Stimulated activated CD8-positive, alpha-beta memory T cell treated with anti-CD3 and anti-CD28 coated beads, Interleukin-4, amount 100 ng/mL, for 4 hours (primary cell): Measurements from ENCODE around the gene VCP.

Source experiments
- DNase-seq, 2 donors: peaks; one replicate each; pipeline ENCODE4 v3.0.0-alpha.2; 2020; ENCODE audit warnings: low read depth in 2 of 2, low spot score in 1 of 2

Gene VCP

DNA sequence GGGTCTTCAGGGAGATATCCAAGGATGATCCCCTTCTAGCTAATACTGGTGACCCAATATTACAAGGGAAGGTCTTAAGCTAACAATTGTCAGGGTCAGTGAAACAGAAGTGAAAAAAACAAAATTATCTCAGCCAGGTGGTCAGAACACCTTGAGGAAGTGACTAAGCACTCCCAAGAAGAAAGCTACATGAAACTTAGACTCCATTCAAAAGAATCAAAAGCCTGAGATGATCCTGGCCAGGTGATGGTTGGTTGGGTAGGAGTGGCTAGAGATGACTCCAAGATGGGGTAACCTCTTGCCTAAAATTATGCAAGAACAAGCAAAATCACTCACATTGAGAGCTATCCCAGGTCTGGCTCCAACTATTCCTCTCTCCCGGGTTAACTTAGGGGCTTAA lies 5.4 kb downstream of the VCP start:
- no peak for DNase-seq

GRCh38 chr9:35060548-35061207 lies 11.7 kb downstream of the VCP start:
- DNase-seq: no peak

- no peak for DNase-seq
These were observed 13.0 kb downstream of the VCP start for GRCh38 chr9:35059438-35059837.

DNA sequence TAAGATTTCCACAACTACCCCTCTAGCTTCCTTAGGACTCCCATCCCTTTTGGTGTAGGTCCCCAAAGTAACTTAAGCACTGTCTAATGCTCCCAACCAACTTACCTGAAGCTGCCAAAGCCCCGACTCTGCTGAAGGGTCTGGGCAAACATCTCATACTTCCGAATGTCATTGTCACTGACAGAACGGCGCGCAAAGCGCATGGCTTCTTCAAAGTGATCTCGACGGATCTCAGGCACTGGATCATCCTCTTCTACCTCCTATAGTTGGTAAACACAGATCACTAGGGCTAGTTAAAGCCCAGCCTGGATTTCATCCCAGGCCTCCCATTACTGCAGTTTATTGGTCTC lies 15.2 kb downstream of the VCP start:
- no peak for DNase-seq

GRCh38 chr9:35056571-35057270 lies 15.7 kb downstream of the VCP start:
- DNase-seq: no peak

- no peak for DNase-seq
These were observed 17.4 kb downstream of the VCP start for GRCh38 chr9:35054871-35055644.

- no peak for DNase-seq
These were observed 18.1 kb downstream of the VCP start for GRCh38 chr9:35054185-35054835.

- no peak for DNase-seq
These were observed 21.1 kb downstream of the VCP start for GRCh38 chr9:35051069-35051967.

GRCh38 chr9:35048511-35048910 lies 23.9 kb downstream of the VCP start:
- no peak for DNase-seq

- DNase-seq: no peak
These were observed 28.4 kb downstream of the VCP start for GRCh38 chr9:35044071-35044470.

GRCh38 chr9:35042891-35043545 lies 29.4 kb downstream of the VCP start:
- DNase-seq: no peak

- no peak for DNase-seq
These were observed 30.3 kb downstream of the VCP start for GRCh38 chr9:35042081-35042604.

- no peak for DNase-seq
These were observed 36.3 kb downstream of the VCP start for GRCh38 chr9:35035851-35036701.

- no peak for DNase-seq
These were observed 39.3 kb downstream of the VCP start for GRCh38 chr9:35033101-35033500.

DNA sequence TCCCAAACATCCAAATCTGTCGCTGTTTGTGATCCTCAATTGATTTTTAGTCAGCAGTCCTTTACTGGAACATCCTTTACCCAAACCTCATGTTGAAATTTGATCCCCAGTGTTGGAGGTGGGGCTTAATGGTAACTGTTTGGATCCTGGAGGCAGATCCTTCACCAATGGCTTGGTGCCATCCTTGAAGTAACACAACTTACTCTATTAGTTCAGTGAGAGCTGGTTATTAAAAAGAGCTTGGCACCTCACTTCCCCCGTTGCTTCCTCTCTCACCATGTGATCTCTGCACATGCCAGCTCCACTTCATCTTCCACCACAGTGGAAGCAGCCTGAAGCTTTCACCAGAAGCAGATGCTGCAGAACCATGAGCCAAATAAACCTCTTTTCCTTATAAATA lies 42.6 kb downstream of the VCP start:
- no peak for DNase-seq

- DNase-seq: no peak
These were observed 43.2 kb downstream of the VCP start for GRCh38 chr9:35029241-35029640.

DNA sequence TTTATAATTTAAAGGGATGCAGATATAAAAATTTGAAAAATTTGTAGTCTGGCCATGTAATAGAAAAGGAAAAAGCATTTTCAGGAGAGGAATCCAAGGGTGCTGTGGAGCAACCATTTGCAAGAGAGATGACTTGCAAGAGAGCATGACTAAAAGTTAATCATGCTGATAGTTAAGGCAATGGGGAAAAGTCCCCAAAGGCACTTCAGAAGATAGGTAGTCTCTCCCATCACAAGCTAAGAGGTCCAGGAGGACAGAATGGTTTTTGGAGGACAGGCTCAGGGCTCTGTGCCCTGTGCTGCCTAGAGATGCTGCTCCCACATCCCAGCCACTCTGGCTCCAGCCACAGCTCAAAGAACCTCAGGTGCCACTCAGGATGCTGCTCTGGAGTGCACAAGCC lies 44.1 kb downstream of the VCP start:
- no peak for DNase-seq

GRCh38 chr9:35027860-35028259 lies 44.6 kb downstream of the VCP start:
- no peak for DNase-seq

DNA sequence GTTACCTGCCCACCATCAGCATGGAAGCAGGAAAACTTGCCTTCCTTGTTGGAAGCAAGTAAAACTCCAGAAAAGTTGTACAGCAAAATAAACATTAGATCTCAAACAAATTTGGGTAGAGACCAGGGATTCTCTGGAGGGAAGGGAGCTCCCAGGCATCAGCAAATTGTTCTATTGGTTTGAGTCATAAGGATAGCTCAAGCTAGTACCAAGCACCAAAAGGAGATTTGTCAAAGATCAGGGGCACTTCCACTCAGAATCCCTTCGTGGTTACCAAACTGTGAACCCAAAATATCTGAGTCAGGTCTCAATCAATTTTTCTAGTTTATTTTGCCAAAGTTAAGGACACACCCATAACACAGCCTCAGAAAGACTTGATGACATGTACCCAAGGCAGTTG lies 45.1 kb downstream of the VCP start:
- no peak for DNase-seq
